Mononuclear cell (primary cell): Measurements from ENCODE around the gene CASP5. TPM values are rescaled to one million over a fixed set of nuclear protein-coding genes. Genes with fewer than 3 reads are reported as not detected.
"Not testable (repeated sequence)": the region's sequence is repeated elsewhere in the genome, so short reads cannot be mapped to it uniquely, and the experiment has no call there.

Experiments used
- H3K27me3 ChIP-seq: 2 replicates; pipeline ENCODE4 v1.6.0; 2011; ENCODE audit warnings: low read length, control low read depth; ENCODE audit not compliant: insufficient read depth
- H3K4me1 ChIP-seq: 2 replicates; pipeline ENCODE4 v1.5.1; 2011; ENCODE audit warnings: mild to moderate bottlenecking, low read length, control low read depth; ENCODE audit not compliant: insufficient read depth
- H3K4me3 ChIP-seq: 2 replicates; pipeline ENCODE4 v1.5.1; 2011; ENCODE audit warnings: mild to moderate bottlenecking, low read length, moderate library complexity
- H3K9me3 ChIP-seq: 2 replicates; pipeline ENCODE4 v1.5.1; 2011; ENCODE audit warnings: low read depth, mild to moderate bottlenecking, control low read depth, low read length
- total RNA-seq: library from RNA; depleted of rRNA; stranded (reverse); fragments of >200 nt; gene quantifications from one replicate; pipeline ENCODE4 v1.2.3, GENCODE V29; 2012

The CASP5 gene
- total RNA-seq, 1 donor: 0.84 TPM

DNA sequence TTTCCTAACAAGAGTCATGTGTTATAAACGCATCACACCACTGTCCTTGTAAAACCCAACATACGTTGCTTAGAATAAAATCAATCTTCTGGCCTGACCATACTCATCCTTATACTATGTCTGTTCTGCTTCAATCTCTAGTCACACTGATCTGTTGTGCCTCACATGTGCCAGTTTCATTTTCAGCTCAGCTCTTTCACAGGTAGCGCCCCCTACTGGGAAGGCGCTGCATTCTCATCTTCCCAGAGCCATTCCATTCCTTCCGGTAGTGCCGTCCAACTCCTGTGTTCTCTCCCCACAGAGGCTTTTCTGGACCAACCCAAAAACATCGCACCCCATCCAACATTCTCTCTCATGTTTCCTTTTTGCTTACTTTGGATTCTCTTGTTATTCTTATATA lies 22.2 kb downstream of the CASP5 start:
- H3K4me1 ChIP-seq: no peaks in the 10 kb centered on the region
- H3K9me3 ChIP-seq: no peaks in the 10 kb centered on the region
- no peaks in the 10 kb centered on the region for H3K27me3 ChIP-seq
- H3K4me3 ChIP-seq: no peak overlapping the region

DNA sequence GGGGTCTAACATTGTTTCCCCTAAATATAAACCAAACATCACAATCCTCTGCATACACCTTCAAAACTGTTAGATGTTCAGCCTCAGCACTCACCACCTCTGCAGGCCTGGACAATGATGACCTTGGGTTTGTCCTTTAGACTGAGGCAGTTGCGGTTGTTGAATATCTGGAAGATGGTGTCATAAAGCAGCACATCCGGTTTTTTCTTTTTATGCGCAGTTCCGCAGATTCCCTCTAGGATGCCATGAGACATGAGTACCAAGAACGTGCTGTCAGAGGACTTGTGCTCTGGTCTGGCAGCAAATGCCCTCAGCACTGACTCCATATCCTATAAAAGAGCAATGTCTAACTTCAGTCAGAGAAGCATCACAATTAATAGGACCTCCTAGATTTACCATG lies 22.8 kb downstream of the CASP5 start:
- Histone ChIP-seq H3K27me3 (no peaks in the 10 kb centered on the region), H3K4me3 (no peak overlapping the region), H3K9me3 (no peaks in the 10 kb centered on the region), H3K4me1 (no peaks in the 10 kb centered on the region)

DNA sequence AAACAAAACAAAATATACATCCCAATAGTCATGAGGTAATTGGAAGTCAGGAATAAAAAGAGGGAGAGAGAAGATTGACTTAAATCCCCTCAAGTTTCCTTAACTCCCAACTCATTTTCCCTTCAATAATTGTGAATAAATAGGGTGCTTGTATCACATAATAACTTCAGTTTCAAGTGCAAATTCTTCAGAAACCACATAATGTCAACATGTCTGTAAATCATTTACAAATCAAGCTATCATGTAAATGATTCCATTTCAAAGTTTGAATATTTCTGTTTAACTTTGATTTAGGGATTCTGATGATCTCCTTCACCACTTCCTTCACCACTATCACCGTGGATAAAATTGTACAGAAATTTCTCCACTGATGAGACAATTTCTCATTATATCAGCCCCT lies 23.2 kb downstream of the CASP5 start:
- H3K4me1 ChIP-seq: no peaks in the 10 kb centered on the region
- H3K27me3 ChIP-seq: no peaks in the 10 kb centered on the region
- H3K4me3 ChIP-seq: no peak overlapping the region
- H3K9me3 ChIP-seq: no peaks in the 10 kb centered on the region

DNA sequence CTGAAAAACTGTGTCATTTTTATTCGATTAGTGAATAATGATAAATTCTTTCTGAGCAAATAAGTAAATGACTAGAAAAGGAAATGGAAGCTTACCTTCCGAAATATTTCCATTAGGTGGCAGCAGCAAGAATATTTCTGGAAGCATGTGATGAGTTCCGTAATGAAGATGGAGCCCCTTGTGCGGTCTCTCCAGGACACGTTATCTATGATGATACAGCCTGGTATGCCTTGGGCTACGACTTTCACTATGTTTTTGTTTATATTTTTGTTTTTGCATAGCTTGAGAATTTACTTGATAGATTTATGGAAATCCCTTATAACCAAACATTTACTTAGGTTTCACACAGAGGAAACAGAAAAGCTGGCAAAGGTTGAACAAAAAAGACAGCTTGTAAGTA lies 25.7 kb downstream of the CASP5 start:
- H3K9me3 ChIP-seq: no peaks in the 10 kb centered on the region
- H3K4me1 ChIP-seq: no peaks in the 10 kb centered on the region
- H3K4me3 ChIP-seq: no peak overlapping the region
- H3K27me3 ChIP-seq: no peaks in the 10 kb centered on the region

DNA sequence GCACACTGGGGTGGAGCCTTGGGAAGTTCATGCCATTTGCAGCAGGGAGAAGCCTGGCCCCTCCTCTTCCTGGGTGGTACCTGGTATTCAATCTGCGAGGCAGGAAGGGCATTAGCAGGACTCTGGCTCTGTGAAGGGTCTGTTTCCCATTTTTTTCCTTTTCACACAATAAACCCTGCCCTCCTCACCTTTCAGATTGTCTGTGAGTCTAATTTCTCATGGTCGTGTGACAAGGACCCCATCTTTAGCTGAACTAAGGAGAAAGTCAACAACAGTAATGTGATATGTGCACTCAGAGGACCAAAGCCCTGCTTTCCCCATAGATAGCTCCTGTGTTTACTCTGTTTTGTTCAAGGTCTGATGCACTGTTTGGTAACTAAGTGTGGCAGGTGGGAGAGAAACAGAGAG lies 28.0 kb downstream of the CASP5 start:
- H3K4me3 ChIP-seq: no peak overlapping the region
- H3K27me3 ChIP-seq: no peaks in the 10 kb centered on the region
- H3K9me3 ChIP-seq: no peaks in the 10 kb centered on the region
- no peaks in the 10 kb centered on the region for H3K4me1 ChIP-seq

DNA sequence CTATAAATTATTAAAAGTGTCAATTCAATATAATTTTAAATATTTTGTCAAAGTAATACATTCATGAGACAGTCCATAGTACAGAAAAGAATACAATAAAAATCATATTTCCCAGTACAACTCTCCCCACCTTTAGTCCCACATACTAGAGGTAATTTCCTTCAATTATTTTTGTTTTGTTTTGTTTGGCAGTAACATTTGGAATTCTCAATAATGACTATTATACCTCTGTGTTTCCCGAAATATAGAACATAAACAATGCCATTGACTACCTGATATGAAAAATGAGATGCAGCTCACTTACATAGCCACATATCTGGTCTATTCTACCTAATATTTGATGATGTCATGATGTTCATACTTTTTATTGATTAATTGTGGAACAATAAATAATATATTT lies 30.2 kb downstream of the CASP5 start:
- Histone ChIP-seq H3K9me3 (no peaks in the 10 kb centered on the region), H3K4me3 (no peak overlapping the region), H3K4me1 (no peaks in the 10 kb centered on the region), H3K27me3 (no peaks in the 10 kb centered on the region)

DNA sequence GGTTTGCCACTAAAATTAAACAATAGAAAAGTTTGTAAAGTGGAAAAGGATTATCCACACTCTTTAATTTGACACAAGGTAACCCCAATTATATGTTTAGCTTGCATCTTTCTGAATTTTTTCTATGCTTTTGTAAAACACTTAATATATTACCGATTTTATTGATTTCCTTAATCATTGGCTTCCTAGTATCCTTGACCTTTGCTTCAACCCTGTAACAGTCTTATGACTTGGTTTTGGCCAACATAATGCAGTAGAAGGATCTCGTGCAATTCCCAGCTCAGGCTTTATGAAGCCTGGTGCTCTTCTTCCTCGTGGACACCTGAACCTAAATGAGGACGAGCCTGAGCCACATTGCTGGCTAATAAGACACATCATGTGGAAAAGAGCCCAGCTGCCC lies 31.0 kb downstream of the CASP5 start:
- Histone ChIP-seq H3K4me3 (no peak overlapping the region), H3K4me1 (no peaks in the 10 kb centered on the region), H3K9me3 (no peaks in the 10 kb centered on the region), H3K27me3 (no peaks in the 10 kb centered on the region)

DNA sequence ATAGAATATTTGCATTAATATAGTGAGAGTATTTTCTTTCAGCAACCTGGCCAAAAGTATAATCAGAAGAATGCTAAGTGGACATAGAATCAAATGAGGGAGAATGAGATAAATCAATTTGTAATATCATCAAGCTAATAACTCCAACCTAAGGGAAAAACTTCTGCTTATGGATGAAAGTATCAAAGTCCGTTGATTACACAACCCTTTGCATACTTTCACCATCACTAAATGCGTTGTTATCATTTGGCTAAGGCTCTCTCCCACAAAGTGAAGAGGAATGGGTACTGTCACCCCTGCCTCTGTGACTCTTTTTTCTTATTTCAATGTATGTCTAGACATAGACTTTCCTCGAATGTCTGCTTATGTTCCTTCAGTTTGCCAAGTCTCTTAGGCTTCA lies 38.2 kb downstream of the CASP5 start:
- Histone ChIP-seq H3K9me3 (no peaks in the 10 kb centered on the region), H3K4me3 (no peak overlapping the region), H3K4me1 (no peaks in the 10 kb centered on the region), H3K27me3 (no peaks in the 10 kb centered on the region)

DNA sequence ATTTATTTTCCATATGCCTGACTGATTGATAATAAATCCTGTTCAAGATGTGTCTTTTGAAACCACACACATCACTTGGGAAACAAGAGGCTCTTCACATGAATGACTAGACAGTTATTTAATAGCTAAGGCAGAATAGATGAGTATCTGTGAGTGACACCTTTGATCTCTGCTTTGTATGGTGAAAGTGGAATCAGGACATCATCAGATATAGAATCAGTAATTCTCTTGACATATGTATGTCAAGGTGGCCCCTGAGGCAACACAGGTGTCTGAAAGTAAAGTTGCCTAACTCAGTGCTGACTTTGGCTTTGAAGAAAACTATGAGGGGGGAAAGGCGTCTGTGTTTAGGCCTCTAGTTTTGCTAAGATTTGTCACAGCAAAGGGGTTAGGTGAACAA lies 43.1 kb downstream of the CASP5 start:
- Histone ChIP-seq H3K9me3 (no peaks in the 10 kb centered on the region), H3K4me1 (no peaks in the 10 kb centered on the region), H3K4me3 (no peak overlapping the region), H3K27me3 (no peaks in the 10 kb centered on the region)

DNA sequence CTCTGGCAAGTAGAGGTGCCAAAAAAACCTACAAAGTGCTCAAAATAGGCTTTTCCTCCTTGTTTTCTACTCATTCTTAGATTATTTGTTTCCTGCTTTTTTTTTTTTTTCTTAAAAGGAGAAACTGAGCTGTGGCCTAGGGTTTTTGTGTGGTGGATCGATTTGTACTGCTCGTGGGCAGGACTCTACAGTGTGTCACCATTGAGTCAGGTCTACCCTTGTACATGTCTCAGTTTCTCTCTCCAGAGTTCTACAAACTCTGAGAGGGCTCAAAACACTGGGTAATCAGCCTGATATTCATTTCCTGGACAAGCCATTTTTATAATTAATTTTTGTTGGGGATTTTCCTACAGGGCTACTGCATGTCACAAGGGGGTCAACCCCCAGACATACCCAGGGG lies 49.4 kb downstream of the CASP5 start:
- Histone ChIP-seq H3K4me1 (peaks cover 7% of the 10 kb centered on the region), H3K4me3 (no peak overlapping the region), H3K9me3 (no peaks in the 10 kb centered on the region), H3K27me3 (no peaks in the 10 kb centered on the region)

DNA sequence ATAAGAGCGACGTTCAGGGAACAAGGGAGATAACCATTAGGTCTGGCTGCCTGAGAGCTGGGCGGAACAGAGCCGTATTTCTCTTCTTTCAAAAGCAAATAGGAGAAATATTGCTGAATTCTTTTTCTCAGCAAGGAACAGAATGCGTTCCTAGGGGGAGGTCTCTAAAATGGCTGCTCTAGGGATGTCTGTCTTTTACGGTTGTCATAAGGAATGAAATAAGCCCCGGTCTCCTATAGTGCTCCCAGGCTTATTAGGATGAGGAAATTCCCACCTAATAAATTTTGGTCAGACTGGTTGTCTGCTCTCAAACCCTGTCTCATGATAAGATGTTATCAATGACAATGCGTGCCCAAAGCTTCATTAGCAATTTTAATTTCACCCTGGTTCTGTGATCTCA lies 50.0 kb downstream of the CASP5 start:
- H3K27me3 ChIP-seq, H3K9me3 ChIP-seq, H3K4me1 ChIP-seq, H3K4me3 ChIP-seq: not testable (repeated sequence)

DNA sequence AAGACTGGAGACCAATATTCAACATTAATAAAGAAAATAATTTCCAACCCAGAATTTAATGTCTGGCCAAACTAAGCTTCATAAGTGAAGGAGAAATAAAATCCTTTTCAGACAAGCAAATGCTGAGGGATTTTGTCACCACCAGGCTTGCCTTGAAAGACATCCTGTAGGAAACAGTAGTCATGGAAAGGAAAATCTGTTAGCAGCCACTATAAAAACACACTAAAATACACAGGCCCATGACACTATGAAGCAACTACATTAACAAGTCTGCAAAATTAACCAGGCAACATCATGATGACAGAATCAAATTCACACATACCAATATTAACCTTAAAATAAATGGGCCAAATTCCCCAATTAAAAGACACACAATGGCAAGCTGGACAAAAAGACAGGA lies 52.2 kb downstream of the CASP5 start:
- Histone ChIP-seq H3K27me3 (no peaks in the 10 kb centered on the region), H3K4me3 (no peak overlapping the region), H3K4me1 (peaks cover 17% of the 10 kb centered on the region), H3K9me3 (no peaks in the 10 kb centered on the region)

DNA sequence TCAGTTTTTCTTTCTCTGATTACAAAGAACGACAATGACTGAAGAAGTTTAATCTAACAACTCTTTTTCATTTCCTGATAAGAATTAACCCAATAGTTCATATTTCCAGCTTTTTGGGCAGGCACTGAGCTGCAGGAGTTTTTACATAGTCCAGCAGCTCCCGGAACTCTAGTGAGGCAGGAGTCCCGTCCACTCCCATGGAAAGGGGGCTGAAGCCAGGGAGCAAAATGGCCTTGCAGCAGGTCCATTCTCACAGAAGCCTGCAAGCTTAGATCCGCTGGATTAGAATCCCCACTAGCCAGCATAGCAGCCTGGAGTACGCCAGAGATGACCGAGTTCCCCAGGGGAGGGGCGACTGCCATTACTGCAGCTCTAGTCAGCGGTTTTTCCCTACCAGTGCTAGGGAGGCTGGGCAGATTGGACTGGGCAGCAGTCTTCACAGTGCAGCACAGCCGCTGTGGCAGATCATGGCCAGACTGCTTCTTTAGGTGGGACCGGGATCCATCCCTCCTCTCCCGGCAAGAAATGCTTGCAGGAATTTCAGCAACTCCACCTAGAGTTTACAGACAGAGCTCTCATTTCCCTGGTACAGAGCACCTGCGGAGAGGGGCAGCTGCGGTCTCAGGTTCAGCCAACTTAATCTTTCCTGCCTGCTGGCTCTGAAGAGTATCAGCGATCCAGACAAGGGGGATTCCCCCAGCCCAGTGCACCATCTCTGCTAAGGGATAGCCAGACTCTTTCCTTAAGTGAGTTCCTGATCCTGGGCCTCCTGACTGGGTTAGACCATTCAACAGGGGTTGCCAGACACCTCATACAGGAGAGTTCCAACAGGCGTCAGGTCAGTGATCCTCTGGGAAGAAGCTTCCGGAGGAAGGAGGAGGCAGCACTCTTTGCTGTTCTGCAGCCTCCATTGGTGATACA lies 53.9 kb downstream of the CASP5 start:
- Histone ChIP-seq H3K27me3 (no peaks in the 10 kb centered on the region), H3K4me1 (peaks cover 25% of the 10 kb centered on the region), H3K9me3 (no peaks in the 10 kb centered on the region), H3K4me3 (peak overlapping the region; percentile 77)

DNA sequence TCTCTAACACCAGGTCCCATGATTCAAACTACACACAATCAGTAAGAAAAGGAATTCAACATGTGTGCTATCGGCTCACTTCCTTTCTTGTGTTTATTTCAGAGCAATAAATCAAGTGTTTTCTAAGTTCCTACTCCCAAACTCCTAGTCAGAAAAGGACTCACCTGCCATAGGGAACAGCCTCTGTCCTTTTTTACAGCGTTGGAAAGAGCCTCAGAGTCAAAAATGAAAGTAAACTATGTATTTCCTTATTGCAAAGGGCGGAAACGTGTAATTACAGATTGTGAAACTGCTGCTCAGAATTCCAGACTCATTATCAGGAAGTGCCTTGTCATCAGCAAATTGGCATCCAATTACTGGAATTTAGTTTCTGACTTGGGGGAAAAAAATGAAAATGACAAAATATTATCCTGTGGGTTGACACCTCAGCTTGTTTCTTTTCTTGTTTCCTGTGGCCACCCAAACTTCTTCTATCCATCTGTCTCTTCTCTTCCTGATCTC lies 54.6 kb downstream of the CASP5 start, which contains the start of gene CASP4:
Gene CASP4, minus strand, starts transcription at position 220 of the 501 bp plus-strand sequence. Its CDS starts 49 bp downstream, at position 171.
- H3K4me3 ChIP-seq: peak within 1 kb of the TSS; percentile 77
- peaks cover 29% of the 10 kb centered on the region for H3K4me1 ChIP-seq
- no peaks in the 10 kb centered on the region for H3K9me3 ChIP-seq

DNA sequence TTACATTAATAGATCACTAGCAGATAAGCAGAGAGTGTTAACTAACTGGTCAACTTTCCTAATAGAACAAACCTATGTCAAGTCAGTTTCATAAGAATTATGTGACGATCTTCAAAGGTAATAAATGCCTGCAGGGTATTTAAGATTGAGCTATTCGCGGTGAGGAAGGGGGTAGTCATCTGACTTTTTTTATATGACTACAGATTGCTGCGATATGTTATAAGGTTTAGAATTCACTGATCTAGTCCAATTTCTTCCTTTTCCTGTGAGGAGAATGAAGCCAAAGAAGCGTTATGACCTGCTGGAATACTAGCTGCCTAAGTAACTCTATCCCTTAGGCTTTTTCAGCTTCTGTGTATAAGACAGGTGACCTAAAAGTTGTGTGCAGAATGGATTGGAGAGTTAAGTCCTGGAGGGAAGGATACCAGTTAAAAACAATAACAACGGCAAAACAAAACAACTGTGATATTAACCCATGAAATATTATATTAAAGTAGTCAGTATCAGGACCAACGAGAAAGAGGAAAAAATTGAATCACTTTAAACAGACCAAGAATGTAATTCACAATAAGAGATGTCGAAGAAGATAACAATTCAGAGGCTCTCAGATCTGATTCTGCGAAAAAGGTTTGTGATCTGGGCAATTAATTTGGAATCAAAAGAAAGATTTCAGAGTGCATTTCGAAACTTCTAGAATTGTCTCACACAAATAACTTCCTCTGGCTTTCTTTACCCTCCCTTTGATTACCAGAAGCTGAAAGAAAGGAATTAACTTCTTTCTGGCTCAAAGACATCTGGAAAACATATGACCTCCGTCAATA lies 55.2 kb downstream of the CASP5 start:
- H3K9me3 ChIP-seq: no peaks in the 10 kb centered on the region
- H3K27me3 ChIP-seq: no peaks in the 10 kb centered on the region
- peaks cover 29% of the 10 kb centered on the region for H3K4me1 ChIP-seq
- peak overlapping the region; percentile 77 for H3K4me3 ChIP-seq

More for the DNA sequence above, 54.6 kb downstream of the CASP5 start, which contains the start of gene CASP4:
- H3K27me3 ChIP-seq: no peaks in the 10 kb centered on the region
